Measurements from ENCODE around the gene CYFIP2. TPM values are rescaled to one million over a fixed set of nuclear protein-coding genes. Genes with fewer than 3 reads are reported as not detected.

The CYFIP2 gene
- total RNA-seq, 4 donors from 2014 or later: 11.3 to 51.5 (median 13.6) TPM

GRCh38 chr5:157303667-157304327 is 37.9 kb downstream of the CYFIP2 start:
- TF ChIP-seq CTCF (IDR thresholded peaks at IDR 0.05) (no peak), POLR2A (IDR thresholded peaks at IDR 0.05) (no peak)
- intact Hi-C loops (cut with DNase I; ENCODE audit: low total_unique reads): no loop called here
- H3K27me3 ChIP-seq: no peaks in the 10 kb centered on the region

GRCh38 chr5:157306081-157306480 is 40.2 kb downstream of the CYFIP2 start:
- Histone ChIP-seq H3K27me3 (no peaks in the 10 kb centered on the region), H3K36me3 (no peaks in the 10 kb centered on the region), H3K27ac (no peak overlapping the region), H3K9me3 (no peaks in the 10 kb centered on the region), H3K4me1 (no peaks in the 10 kb centered on the region), H3K4me3 (no peak overlapping the region)
- intact Hi-C loops (cut with DNase I; ENCODE audit: low total_unique reads): no loop called here
- DNase-seq: no peak
- TF ChIP-seq POLR2A (IDR thresholded peaks at IDR 0.05) (no peak), CTCF (IDR thresholded peaks at IDR 0.05) (no peak)

More at GRCh38 chr5:157303667-157304327, 37.9 kb downstream of the CYFIP2 start:
- H3K4me1 ChIP-seq: no peaks in the 10 kb centered on the region
- no peaks in the 10 kb centered on the region for H3K36me3 ChIP-seq
- no peak for DNase-seq
- H3K9me3 ChIP-seq: no peaks in the 10 kb centered on the region
- no peak overlapping the region for H3K4me3 ChIP-seq
- H3K27ac ChIP-seq: no peak overlapping the region

GRCh38 chr5:157306692-157307471 is 41.0 kb downstream of the CYFIP2 start:
- H3K36me3 ChIP-seq: no peaks in the 10 kb centered on the region
- no peaks in the 10 kb centered on the region for H3K27me3 ChIP-seq
- H3K27ac ChIP-seq: no peak overlapping the region
- no peaks in the 10 kb centered on the region for H3K9me3 ChIP-seq
- no peaks in the 10 kb centered on the region for H3K4me1 ChIP-seq
- DNase-seq: no peak
- intact Hi-C loops (cut with DNase I; ENCODE audit: low total_unique reads): no loop called here
- no peak overlapping the region for H3K4me3 ChIP-seq
- no peak for TF ChIP-seq CTCF (IDR thresholded peaks at IDR 0.05)
- no peak for TF ChIP-seq POLR2A (IDR thresholded peaks at IDR 0.05)

- H3K4me1 ChIP-seq: no peaks in the 10 kb centered on the region
- no peak overlapping the region for H3K27ac ChIP-seq
- no peak for DNase-seq
- H3K27me3 ChIP-seq: no peaks in the 10 kb centered on the region
- H3K9me3 ChIP-seq: no peaks in the 10 kb centered on the region
- no peak overlapping the region for H3K4me3 ChIP-seq
- TF ChIP-seq CTCF (IDR thresholded peaks at IDR 0.05): no peak
- no peak for TF ChIP-seq POLR2A (IDR thresholded peaks at IDR 0.05)
- H3K36me3 ChIP-seq: no peaks in the 10 kb centered on the region
- intact Hi-C loops (cut with DNase I; ENCODE audit: low total_unique reads): no loop called here
Measured at GRCh38 chr5:157308836-157309465, 43.0 kb downstream of the CYFIP2 start.

GRCh38 chr5:157309796-157310195 is 43.9 kb downstream of the CYFIP2 start:
- Histone ChIP-seq H3K36me3 (no peaks in the 10 kb centered on the region), H3K4me1 (no peaks in the 10 kb centered on the region), H3K9me3 (no peaks in the 10 kb centered on the region), H3K27ac (no peak overlapping the region), H3K4me3 (no peak overlapping the region), H3K27me3 (no peaks in the 10 kb centered on the region)
- intact Hi-C loops (cut with DNase I; ENCODE audit: low total_unique reads): no loop called here
- no peak for DNase-seq
- TF ChIP-seq POLR2A (IDR thresholded peaks at IDR 0.05) (no peak), CTCF (IDR thresholded peaks at IDR 0.05) (no peak)

Measured in uterus (tissue), 4 donors.